Tongue (tissue), 2 donors: ENCODE results near the gene HRH2. TPM values are rescaled to one million over a fixed set of nuclear protein-coding genes. Genes with fewer than 3 reads are reported as not detected.
"Not testable (repeated sequence)": the region's sequence is repeated elsewhere in the genome, so short reads cannot be mapped to it uniquely, and the experiment has no call there.

Experiments
- DNase-seq: peaks from one replicate; pipeline ENCODE4 v3.0.0-alpha.2; 2015
- total RNA-seq: library from RNA; depleted of rRNA; stranded (reverse); fragments of >200 nt; gene quantifications from one replicate; pipeline ENCODE4 v1.2.3, GENCODE V29; 2014

The HRH2 gene
- total RNA-seq, 1 donor from 2014 or later, result 1.7 TPM

DNA sequence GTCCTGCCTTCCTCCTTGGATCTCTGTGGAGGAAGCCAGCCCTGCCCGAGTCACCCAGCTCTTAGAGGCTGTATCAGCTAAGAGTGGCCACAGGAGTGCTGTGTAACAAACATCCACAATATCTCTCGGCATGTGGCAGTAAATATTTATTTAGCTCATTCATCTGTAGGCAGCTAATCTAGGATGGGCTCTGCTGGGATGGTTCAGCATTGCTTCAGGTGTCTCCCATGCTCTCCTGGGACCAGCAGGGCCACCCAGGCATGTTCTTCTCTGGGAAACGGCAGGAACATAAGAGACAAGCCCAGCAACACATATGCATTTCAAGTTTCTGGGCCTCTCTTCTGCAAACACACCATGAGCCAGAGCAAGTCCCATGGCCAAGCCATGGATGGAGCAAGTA is 56.1 kb downstream of the HRH2 start:
- DNase-seq, result no peak

- DNase-seq, result no peak
These were observed 56.7 kb downstream of the HRH2 start for GRCh38 chr5:175714479-175715085.

- DNase-seq, result no peak
These were observed 58.0 kb downstream of the HRH2 start for GRCh38 chr5:175715627-175716522.

GRCh38 chr5:175717837-175718236 is 60.0 kb downstream of the HRH2 start:
- no peak for DNase-seq

- DNase-seq, result peak; percentile 27
These were observed 60.7 kb downstream of the HRH2 start for GRCh38 chr5:175718401-175719108.

DNA sequence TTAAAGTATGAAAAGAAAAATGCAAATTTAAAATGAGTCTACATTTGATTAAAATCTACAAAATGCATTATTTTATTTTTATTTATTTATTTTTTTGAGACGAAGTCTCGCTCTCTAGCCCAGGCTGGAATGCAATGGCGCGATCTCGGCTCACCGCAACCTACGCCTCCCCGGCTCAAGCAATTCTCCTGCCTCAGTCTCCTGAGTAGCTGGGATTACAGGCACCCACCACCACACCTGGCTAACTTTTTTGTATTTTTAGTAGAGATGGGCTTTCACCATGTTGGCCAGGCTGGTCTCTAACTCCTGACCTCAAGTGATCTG is 61.2 kb downstream of the HRH2 start:
- not testable (repeated sequence) for DNase-seq

GRCh38 chr5:175724314-175725275 is 66.7 kb downstream of the HRH2 start:
- DNase-seq, result no peak

DNA sequence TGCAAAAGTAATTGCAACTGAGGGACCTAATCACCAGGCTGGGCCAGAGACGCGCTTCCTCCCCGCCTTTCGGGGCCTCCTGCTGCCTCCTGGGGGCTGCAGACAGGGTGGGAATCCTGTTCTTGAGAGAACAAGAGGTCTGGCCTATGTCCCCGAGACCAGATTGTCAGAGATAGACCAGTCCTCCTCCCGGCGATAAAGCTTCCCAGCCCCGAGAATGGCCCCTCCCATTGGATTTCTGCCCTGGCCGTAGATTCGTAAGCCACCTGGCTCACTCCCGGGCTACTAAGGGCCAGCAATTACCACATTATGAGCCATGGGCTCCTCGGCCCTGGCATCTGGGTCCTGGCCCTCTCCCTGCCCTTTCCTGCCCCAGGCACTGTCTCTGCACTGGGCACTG is 70.4 kb downstream of the HRH2 start:
- no peak for DNase-seq

- peak; percentile 32 for DNase-seq
These were observed 71.3 kb downstream of the HRH2 start for GRCh38 chr5:175728885-175729828.

DNA sequence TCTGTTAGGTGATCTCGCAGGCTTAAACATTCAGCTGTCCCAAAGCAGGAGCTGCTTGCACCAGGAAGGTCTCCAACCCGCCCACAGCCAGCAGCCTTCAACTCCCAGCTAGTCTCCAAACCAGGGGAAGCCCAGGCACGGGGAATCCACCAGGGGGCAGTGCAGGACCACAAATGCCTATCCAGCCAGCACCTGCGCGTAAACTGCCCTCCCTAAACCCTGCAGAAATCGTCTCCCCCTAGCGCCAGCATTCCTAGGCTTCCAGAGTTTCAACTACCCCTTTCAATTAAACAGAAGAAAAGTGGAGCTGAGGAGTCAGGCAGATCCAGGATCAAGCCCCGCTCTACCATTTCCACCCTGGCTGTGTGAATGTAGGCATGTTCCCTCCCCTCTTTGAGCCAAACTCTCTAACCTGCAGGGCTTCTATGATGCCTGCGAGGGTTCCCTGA is 72.0 kb downstream of the HRH2 start:
- DNase-seq, result peak; percentile 96

DNA sequence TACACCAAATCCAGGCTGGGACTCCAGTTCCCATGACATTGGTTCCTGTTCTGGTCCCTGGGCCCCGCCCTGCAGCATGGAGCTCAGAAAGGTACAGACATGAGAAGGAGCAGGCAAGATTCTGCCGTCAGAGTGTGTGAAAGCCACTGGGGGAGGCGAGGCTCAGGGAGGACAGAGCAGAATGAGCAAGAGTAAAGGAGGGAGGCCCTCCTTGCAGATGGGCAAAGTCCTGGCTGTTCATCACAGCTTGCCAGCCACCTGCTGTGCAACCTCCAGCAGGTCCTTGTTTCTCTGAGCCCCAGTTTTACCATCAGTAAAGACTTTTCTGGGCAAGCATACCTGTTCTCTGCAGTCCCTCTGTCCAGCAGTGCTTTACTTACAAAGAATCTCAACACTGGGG is 73.3 kb downstream of the HRH2 start:
- no peak for DNase-seq

DNA sequence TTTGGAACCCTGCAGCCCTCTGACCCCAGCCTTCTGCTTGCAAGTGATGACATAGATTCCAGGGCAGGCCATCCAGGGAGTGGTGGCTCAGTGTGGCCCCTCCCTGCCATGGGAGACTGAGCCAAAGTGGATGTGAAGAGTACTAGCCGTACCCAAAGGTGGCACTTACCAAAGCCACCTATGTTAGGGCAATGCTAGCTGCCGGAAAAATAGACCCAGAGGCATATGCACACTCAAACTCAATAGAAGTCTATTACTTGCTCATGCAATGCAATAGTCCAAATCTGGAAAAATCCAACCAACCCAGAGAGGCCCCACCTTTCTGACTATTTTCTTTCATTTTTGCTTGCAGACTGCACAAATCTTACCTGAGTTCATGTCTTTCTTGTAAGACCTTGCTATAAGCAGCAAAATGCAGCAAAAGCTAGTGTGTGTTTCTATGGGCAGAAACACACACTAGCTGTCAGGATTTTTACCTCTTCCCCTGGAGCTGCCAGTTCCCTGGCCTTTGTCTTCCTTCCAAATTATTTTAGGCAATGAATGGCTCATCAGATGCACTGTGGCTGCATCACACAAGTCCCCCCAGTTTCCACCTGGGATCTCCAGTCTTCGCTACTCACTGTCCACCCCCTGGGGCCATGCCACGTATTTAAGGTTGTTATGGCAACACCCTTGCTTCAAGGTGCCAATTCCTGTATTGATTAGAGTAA is 74.0 kb downstream of the HRH2 start:
- no peak for DNase-seq

DNA sequence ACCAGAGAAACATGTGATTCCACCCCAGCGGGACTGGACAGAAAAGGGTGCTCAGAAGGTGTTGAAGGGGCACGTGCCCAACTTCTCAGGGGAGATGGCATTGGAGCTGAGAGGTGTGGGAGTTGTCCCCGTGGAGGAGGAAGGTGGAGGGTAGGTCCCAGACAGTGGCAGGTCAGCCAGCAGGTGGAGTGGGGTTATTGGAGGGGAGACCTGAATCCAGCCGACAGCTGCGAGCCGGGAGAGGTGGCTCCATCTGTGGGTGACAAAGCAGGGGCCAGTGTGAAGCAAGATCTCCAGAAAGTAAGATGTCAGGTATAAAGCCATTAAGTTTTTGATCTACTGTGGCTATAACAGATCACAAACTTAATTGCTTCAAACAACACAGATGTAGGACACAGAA is 75.1 kb downstream of the HRH2 start:
- no peak for DNase-seq

- DNase-seq, result no peak
These were observed 76.1 kb downstream of the HRH2 start for GRCh38 chr5:175734016-175734415.

DNA sequence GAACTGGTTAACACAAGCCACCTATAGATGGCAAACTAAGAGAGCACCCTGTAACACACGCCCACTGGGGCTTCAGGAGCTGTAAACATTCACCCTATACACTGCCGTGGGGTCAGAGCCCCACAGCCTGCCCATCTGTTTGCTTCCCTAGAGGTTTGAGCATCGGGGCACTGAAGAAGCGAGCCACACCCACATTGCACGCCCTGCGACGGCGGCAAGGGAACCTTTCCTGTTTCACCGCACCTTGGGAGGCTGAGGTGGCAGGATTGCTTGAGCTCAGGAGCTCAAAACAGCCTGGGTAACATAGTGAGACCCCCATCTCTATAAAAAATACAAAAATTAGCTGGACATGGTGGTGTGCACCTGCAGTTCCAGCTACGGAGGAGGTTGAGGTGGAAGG is 76.6 kb downstream of the HRH2 start:
- DNase-seq, result no peak

DNA sequence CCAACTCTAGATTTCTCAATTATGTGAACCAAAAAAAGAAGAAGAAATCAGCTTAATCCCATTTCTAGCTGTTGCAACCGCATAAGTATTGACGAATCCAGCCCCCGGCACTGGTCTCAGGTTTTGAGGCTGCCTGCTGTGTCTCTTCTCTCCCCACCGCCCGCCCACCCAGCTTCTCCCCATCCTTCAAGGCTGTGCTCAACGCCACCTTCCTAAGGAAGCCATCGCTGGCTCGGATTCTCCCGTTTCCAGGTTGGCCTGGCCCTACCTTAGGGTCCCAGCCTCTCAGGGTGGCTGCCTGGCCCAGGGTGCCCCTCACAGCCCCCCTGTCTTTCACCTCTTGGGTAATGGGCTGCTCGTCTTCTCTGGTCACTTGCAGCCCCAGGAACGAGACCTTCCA is 77.8 kb downstream of the HRH2 start:
- DNase-seq, result no peak

DNA sequence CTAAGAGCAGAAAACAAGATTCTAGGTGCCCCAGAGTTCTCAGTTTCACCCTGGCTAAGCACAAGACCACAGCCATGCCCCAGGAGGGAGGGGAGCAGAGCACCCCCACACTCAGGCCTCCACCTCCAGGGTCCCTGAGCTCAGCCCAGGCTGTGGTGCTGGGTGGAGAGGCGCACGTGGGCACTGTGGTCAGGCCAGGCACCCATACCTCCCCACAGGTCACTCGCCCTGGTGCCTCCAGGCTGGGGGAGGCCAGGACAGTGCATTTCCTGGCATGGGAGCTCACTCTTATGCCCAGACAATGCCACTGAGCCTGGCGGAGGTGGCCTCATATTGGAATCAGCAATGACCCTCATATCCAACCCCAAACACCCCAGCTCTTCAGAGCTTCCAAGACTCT is 78.8 kb downstream of the HRH2 start:
- no peak for DNase-seq

DNA sequence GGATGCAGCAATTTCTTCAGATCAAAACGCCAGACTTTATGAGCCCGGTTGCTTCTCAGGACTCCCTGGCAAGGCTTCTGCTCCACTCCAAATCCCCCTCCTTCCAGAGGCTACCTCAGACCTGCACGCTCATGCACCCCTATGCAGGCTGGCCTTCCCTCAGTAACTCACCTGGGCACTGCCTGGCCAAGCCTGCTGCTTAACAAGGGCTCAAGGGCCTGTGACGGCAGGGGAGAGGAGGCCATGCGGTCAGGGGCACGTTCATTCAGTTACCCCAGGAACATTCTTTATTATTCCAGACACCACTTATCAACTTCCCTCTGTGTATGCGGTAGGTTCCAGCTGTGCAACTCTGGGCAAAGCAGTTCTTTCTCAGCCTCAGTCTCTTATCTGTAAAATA is 79.6 kb downstream of the HRH2 start:
- no peak for DNase-seq

GRCh38 chr5:175738126-175738525 is 80.3 kb downstream of the HRH2 start:
- no peak for DNase-seq

- DNase-seq, result no peak
These were observed 80.8 kb downstream of the HRH2 start for GRCh38 chr5:175738602-175739133.
